Body of pancreas (tissue), 4 donors: ENCODE data around the gene SUPT7L.

Source experiments
- CTCF ChIP-seq, 7 experiments: fragments of 450-650 bp in 4 of 7; fragments of 200-600 bp in 3 of 7; sonication (generic) in 3 of 7; IDR thresholded peaks; one replicate each; pipeline ENCODE4 v1.5.1; 2016 to 2019; ENCODE audit warnings: antibody characterized with exemption in 7 of 7
- POLR2A ChIP-seq, 3 donors: fragments of 450-650 bp; IDR thresholded peaks; one replicate each; pipeline ENCODE4 v1.6.1; 2016; ENCODE audit warnings: antibody characterized with exemption in 3 of 3, mild to moderate bottlenecking in 2 of 3

- TF ChIP-seq CTCF (IDR thresholded peaks at IDR 0.05) (no peak), POLR2A (IDR thresholded peaks at IDR 0.05) (no peak)
Observed at GRCh38 chr2:27712522-27712921, 49.1 kb upstream of the SUPT7L start.
